ENCODE results near the gene KRTAP5-9.
"Not testable (repeated sequence)": the region's sequence is repeated elsewhere in the genome, so short reads cannot be mapped to it uniquely, and the experiment has no call there.

Gene KRTAP5-9

DNA sequence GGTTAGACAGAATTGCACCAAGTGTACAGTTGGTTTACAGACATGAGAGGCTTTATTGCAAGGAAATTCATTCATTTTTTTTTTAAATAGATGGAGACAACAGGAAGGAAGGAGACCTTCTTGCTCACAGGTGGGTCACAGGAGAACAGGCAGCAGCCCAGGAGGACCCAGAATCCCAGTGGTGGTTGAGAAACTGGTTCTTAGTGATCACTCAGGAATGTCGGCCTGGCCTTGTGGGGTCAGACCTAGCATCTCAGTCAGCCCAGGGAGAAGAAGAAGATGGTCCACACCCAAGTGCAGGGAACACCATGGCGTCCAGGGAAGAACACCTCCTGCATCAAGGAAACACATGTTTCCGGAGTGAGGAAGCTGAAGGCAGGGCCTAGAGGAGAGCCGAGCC, 33.6 kb downstream of the KRTAP5-9 start:
- no peaks in the 10 kb centered on the region for H3K36me3 Mint-ChIP-seq (ENCODE audit: low read depth)
- H3K4me3 Mint-ChIP-seq, result no peak overlapping the region
- H3K4me1 Mint-ChIP-seq (ENCODE audit: low read depth), result peaks cover 11% of the 10 kb centered on the region
- no peaks in the 10 kb centered on the region for H3K9me3 Mint-ChIP-seq
- H3K27me3 Mint-ChIP-seq, result peaks cover 28% of the 10 kb centered on the region
- H3K27ac Mint-ChIP-seq, result no peak overlapping the region

DNA sequence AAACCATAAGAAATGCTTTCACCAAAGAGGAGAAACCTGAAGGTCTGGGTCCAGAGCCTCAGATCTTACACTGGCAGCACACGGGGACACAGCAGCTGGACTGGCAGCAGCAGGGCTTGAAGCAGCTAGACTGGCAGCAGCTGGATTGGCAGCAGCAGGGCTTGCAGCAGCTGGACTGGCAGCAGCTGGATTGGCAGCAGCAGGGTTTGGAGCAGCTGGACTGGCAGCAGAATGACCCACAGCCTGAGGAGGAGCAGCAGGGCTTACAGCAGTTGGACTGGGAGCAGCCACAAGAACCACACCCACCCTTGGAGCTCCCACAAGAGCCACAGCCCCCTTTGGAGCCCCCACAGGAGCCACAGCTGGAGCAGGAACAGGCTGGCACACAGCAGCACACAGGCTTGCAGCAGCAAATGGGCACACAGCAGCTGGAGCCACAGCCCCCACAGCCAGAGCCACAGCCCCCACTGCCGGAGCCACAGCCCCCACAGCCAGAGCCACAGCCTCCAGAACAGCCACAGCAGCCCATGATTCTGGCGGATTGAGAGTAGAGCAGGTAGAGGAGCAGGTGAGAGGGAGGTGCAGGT, 34.2 kb downstream of the KRTAP5-9 start, which contains the start of gene KRTAP5-11:
TSS of gene KRTAP5-11 (minus strand) at position 567 of the 587 bp plus-strand sequence. CDS start at position 529, 38 bp downstream.
- no peak within 1 kb of the TSS for H3K4me3 Mint-ChIP-seq
- no peaks in the 10 kb centered on the region for H3K9me3 Mint-ChIP-seq
- peaks cover 11% of the 10 kb centered on the region for H3K4me1 Mint-ChIP-seq (ENCODE audit: low read depth)
- H3K27me3 Mint-ChIP-seq, result peaks cover 28% of the 10 kb centered on the region
- H3K27ac Mint-ChIP-seq, result no peak within 1 kb of the TSS
- no peaks in the 10 kb centered on the region for H3K36me3 Mint-ChIP-seq (ENCODE audit: low read depth)

DNA sequence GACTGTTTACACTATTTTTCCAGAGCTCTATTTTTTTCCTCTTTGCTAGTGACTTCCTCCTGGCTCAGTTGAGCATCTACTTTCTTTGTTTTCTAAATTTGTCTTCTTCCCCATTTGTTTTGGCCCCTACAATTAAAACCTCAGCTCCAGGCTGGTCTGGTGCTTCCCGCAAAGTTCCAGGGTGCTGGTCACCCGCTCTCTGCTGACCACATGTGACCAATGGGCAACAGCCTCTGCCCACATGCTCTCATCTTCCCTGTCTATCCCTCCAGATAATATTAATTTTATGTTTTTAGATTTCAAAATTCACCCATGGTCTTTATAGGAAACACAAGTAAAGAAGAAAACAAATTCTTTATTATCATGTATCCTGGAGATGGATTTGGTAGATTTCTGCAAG, 34.7 kb downstream of the KRTAP5-9 start:
- H3K9me3 Mint-ChIP-seq; H3K27ac Mint-ChIP-seq; H3K36me3 Mint-ChIP-seq (ENCODE audit: low read depth); H3K4me3 Mint-ChIP-seq: not testable (repeated sequence)
- Mint-ChIP-seq H3K27me3 (peaks cover 28% of the 10 kb centered on the region), H3K4me1 (ENCODE audit: low read depth) (peaks cover 11% of the 10 kb centered on the region)

DNA sequence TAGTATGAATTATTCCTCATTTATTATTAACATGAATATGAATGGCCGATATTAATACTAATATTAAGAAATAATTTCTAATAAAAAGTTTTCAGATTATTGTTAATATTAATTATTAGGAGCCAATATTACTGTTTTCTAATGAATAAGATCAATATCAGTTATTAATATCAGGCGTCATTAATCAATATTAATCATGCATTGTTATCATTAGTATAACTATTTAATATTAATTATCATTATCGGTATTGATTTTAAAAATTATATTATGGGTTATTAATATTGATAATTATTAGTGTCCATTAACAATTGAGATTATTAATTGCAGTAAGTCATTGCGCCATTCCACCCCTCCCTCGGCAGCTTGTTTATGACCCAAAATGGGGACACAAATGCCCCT, 37.5 kb downstream of the KRTAP5-9 start:
- not testable (repeated sequence) for H3K9me3 Mint-ChIP-seq; H3K36me3 Mint-ChIP-seq (ENCODE audit: low read depth); H3K27ac Mint-ChIP-seq; H3K4me1 Mint-ChIP-seq (ENCODE audit: low read depth); H3K4me3 Mint-ChIP-seq
- peaks cover 26% of the 10 kb centered on the region for H3K27me3 Mint-ChIP-seq

DNA sequence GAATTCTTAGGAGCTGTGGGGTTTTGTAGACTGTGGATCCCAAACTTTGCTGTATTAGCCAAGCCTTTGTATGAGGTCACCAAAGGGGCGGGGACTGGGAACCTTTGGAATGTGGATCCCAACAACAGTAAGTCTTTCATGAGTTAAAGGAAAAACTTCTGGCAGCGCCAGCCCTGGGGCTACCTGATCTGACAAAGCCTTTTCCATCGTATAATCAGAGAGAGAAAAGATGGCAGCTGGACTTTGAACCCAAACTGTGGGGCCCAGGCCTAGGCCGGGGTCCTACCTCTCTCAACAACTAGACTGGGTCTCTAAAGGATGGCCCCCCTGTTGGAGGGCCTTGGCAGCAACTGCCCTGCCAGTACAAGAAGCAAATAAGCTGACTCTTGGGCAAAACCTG, 40.1 kb downstream of the KRTAP5-9 start:
- H3K4me3 Mint-ChIP-seq; H3K9me3 Mint-ChIP-seq; H3K36me3 Mint-ChIP-seq (ENCODE audit: low read depth); H3K27ac Mint-ChIP-seq; H3K4me1 Mint-ChIP-seq (ENCODE audit: low read depth): not testable (repeated sequence)
- H3K27me3 Mint-ChIP-seq, result peaks cover 13% of the 10 kb centered on the region

DNA sequence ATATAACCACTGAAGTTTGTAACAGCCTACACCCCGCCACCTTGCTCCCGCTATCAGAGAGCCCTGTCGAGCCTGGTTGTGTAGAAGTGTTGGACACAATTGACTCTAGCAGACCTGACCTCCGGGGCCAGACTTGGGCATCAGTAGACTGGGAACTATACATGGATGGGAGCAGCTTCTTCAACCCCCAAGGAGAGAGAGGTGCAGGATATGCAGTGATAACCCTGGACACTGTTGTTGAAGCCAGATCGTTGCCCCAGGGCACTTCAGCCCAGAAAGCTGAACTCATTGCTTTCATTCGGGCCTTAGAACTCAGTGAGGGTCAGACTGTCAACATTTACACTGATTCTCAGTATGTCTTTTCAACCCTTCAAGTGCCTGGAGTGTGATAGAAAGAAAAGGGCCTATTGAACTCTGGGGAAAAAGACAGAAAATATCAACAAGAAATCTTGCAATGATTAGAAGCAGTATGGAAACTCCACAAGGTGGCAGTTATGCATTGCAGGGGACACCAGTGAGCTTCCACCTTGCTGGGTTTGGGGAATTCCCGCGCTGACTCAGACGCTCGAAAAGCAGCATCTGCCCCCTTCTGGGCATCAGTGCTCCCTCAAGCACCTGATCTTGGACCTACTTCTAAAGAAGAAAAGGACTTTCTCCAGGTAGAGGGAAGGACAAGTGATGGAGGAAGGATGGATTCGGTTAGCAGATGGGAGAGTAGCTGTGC, 40.8 kb downstream of the KRTAP5-9 start:
- H3K9me3 Mint-ChIP-seq; H3K27me3 Mint-ChIP-seq; H3K4me1 Mint-ChIP-seq (ENCODE audit: low read depth); H3K27ac Mint-ChIP-seq; H3K4me3 Mint-ChIP-seq; H3K36me3 Mint-ChIP-seq (ENCODE audit: low read depth): not testable (repeated sequence)

DNA sequence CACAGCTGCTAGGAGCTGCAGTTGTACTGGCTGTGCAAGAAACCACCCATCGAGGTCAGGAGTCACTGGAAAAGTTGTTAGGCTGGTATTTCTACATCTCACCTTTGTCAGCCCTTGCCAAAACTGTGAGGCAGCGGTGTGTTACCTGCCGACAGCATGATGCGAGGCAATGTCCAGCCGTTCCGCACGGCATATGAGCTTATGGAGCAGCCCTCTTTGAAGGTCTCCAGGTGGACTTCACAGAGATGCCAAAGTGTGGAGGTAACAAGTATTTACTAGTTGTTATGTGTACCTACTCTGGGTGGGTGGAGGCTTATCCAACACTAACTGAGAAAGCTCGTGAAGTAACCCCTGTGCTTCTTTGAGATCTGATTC, 41.3 kb downstream of the KRTAP5-9 start:
- H3K36me3 Mint-ChIP-seq (ENCODE audit: low read depth); H3K27ac Mint-ChIP-seq; H3K27me3 Mint-ChIP-seq; H3K4me1 Mint-ChIP-seq (ENCODE audit: low read depth); H3K9me3 Mint-ChIP-seq; H3K4me3 Mint-ChIP-seq: not testable (repeated sequence)

Measured in stimulated activated naive CD8-positive, alpha-beta T cell treated with anti-CD3 and anti-CD28 coated beads, Interleukin-15, Interleukin-2, amounts not matched to agents 100 ng/mL and 50 ng/mL, for 24 hours (primary cell).